Measurements from ENCODE around the gene OR52L1. TPM values are rescaled to one million over a fixed set of nuclear protein-coding genes. Genes with fewer than 3 reads are reported as not detected.

Gene OR52L1
- total RNA-seq, 1 experiment from 2014 or later = not detected

- DNase-seq = peak; percentile 13
- H3K4me1 Mint-ChIP-seq (ENCODE audit: low read depth, unreplicated experiment) = no peaks in the 10 kb centered on the region
These were observed 36.2 kb upstream of the OR52L1 start for GRCh38 chr11:6022956-6023355.

GRCh38 chr11:6013042-6013441 lies 26.3 kb upstream of the OR52L1 start:
- no TSS peak for BruUV-seq (replicated peaks)
- no peak overlapping the region for H3K4me3 Mint-ChIP-seq (ENCODE audit: low read depth, unreplicated experiment)
- H3K27me3 Mint-ChIP-seq (ENCODE audit: unreplicated experiment) = peaks cover 21% of the 10 kb centered on the region
- intact Hi-C loops (cut with micrococcal nuclease; ENCODE audit: unreplicated experiment) = no loop called here
- no peaks in the 10 kb centered on the region for H3K36me3 Mint-ChIP-seq (ENCODE audit: insufficient read depth, unreplicated experiment)
- no peak for DNase-seq
- no peak for TF ChIP-seq CTCF (IDR thresholded peaks at IDR 0.05; ENCODE audit: unreplicated experiment)
- CTCF ChIA-PET = no interaction called here
- H3K9me3 Mint-ChIP-seq (ENCODE audit: low read depth, unreplicated experiment) = no peaks in the 10 kb centered on the region
- no peaks in the 10 kb centered on the region for H3K4me1 Mint-ChIP-seq (ENCODE audit: low read depth, unreplicated experiment)
- no peak overlapping the region for H3K27ac Mint-ChIP-seq (ENCODE audit: unreplicated experiment)

More at GRCh38 chr11:6022956-6023355, 36.2 kb upstream of the OR52L1 start:
- Mint-ChIP-seq H3K27me3 (ENCODE audit: unreplicated experiment) (peaks cover 66% of the 10 kb centered on the region), H3K36me3 (ENCODE audit: insufficient read depth, unreplicated experiment) (no peaks in the 10 kb centered on the region), H3K27ac (ENCODE audit: unreplicated experiment) (no peak overlapping the region), H3K4me3 (ENCODE audit: low read depth, unreplicated experiment) (no peak overlapping the region), H3K9me3 (ENCODE audit: low read depth, unreplicated experiment) (no peaks in the 10 kb centered on the region)
- intact Hi-C loops (cut with micrococcal nuclease; ENCODE audit: unreplicated experiment) = loop anchor here (1.0 to 5.0 kb wide), 3 partner anchors 274 to 340 kb away; no protein-coding TSS in a partner anchor
- BruUV-seq (replicated peaks) = no TSS peak
- no peak for TF ChIP-seq CTCF (IDR thresholded peaks at IDR 0.05; ENCODE audit: unreplicated experiment)
- CTCF ChIA-PET = interaction anchor here (0.7 to 1.3 kb wide), 2 partner anchors 331 to 340 kb away, joined by 4 to 8 read pairs; no protein-coding TSS in a partner anchor

GRCh38 chr11:6012035-6012668 lies 25.4 kb upstream of the OR52L1 start:
- Mint-ChIP-seq H3K9me3 (ENCODE audit: low read depth, unreplicated experiment) (no peaks in the 10 kb centered on the region), H3K4me3 (ENCODE audit: low read depth, unreplicated experiment) (no peak overlapping the region), H3K4me1 (ENCODE audit: low read depth, unreplicated experiment) (no peaks in the 10 kb centered on the region), H3K27ac (ENCODE audit: unreplicated experiment) (no peak overlapping the region), H3K36me3 (ENCODE audit: insufficient read depth, unreplicated experiment) (no peaks in the 10 kb centered on the region), H3K27me3 (ENCODE audit: unreplicated experiment) (peaks cover 21% of the 10 kb centered on the region)
- no TSS peak for BruUV-seq (replicated peaks)
- no peak for DNase-seq
- CTCF ChIA-PET = interaction anchor here (1.1 kb wide), 1 partner anchor 93 kb away, joined by 3 read pairs; no protein-coding TSS in a partner anchor
- no peak for TF ChIP-seq CTCF (IDR thresholded peaks at IDR 0.05; ENCODE audit: unreplicated experiment)
- intact Hi-C loops (cut with micrococcal nuclease; ENCODE audit: unreplicated experiment) = no loop called here

GRCh38 chr11:6006846-6007245 lies 20.1 kb upstream of the OR52L1 start, which contains the start of gene OR56A4:
Gene OR56A4, minus strand, starts transcription at chr11:6006946. Its CDS starts 3,954 bp downstream, at chr11:6002992.
- H3K4me3 Mint-ChIP-seq (ENCODE audit: low read depth, unreplicated experiment) = no peak within 1 kb of the TSS
- CTCF ChIA-PET = no interaction called here
- no peak for DNase-seq
- no TSS peak for BruUV-seq (replicated peaks)
- peaks cover 19% of the 10 kb centered on the region for H3K27me3 Mint-ChIP-seq (ENCODE audit: unreplicated experiment)
- H3K36me3 Mint-ChIP-seq (ENCODE audit: insufficient read depth, unreplicated experiment) = no peaks in the 10 kb centered on the region
- no peaks in the 10 kb centered on the region for H3K4me1 Mint-ChIP-seq (ENCODE audit: low read depth, unreplicated experiment)
- no peak for TF ChIP-seq CTCF (IDR thresholded peaks at IDR 0.05; ENCODE audit: unreplicated experiment)
- intact Hi-C loops (cut with micrococcal nuclease; ENCODE audit: unreplicated experiment) = no loop called here
- no peak within 1 kb of the TSS for H3K27ac Mint-ChIP-seq (ENCODE audit: unreplicated experiment)
- no peaks in the 10 kb centered on the region for H3K9me3 Mint-ChIP-seq (ENCODE audit: low read depth, unreplicated experiment)

Measured in Calu3 (cell line).